ENCODE results near the gene MEF2B. TPM values are rescaled to one million over a fixed set of nuclear protein-coding genes. Genes with fewer than 3 reads are reported as not detected.
"Not testable (repeated sequence)": the region's sequence is repeated elsewhere in the genome, so short reads cannot be mapped to it uniquely, and the experiment has no call there.

The MEF2B gene
- total and polyA plus RNA-seq, 10 of the 15 experiments (the other 5 are each of a cell fraction or from before 2014, with no cell fraction given), result 0.09 to 33.0 (median 8.9) TPM

- Histone ChIP-seq H3K4me2 (ENCODE audit: control insufficient read depth, insufficient read depth) (no peak overlapping the region), H3K79me2 (ENCODE audit: control insufficient read depth, insufficient read depth, low read length) (no peaks in the 10 kb centered on the region), H4K20me1 (ENCODE audit: control insufficient read depth, insufficient read depth) (no peaks in the 10 kb centered on the region), H3K36me3 (ENCODE audit: control insufficient read depth in 2 of 2, insufficient read depth in 2 of 2, low read length in 1 of 2) (peaks cover 6 to 8% of the 10 kb centered on the region in 2 experiments; a peak in 3 of 4 replicates), H3K27ac (ENCODE audit: control insufficient read depth, insufficient read depth) (no peak overlapping the region), H2AFZ (ENCODE audit: control insufficient read depth, low read depth, low read length) (no peak overlapping the region), H3K27me3 (replicated peaks in 1 of 2; ENCODE audit: control insufficient read depth in 2 of 2, insufficient read depth in 2 of 2, low read length in 1 of 2) (no peaks in the 10 kb centered on the region), H3K4me1 (ENCODE audit: control insufficient read depth, insufficient read depth, low read length) (peaks cover 16% of the 10 kb centered on the region), H3K9me3 (replicated peaks; ENCODE audit: control insufficient read depth, insufficient read depth, low read length) (no peaks in the 10 kb centered on the region), H3K4me3 (no peak overlapping the region), H3K9ac (ENCODE audit: control insufficient read depth, insufficient read depth, low read length) (no peak overlapping the region)
- ChIA-PET RAD21 (ENCODE audit: unreplicated experiment) (interaction anchor here (0.6 to 17.5 kb wide), 3 partner anchors 9 to 44 kb away, joined by 3 to 394 read pairs (median 4); partner anchors contain the start of gene MEF2B), CTCF (interaction anchor here (2.4 to 6.3 kb wide), 3 partner anchors 9 to 26 kb away, joined by 22 to 207 read pairs (median 57); partner anchors contain the start of gene MEF2B), POLR2A (interaction anchor here (1.0 to 2.5 kb wide), 2 partner anchors 8 to 25 kb away, joined by 6 to 7 read pairs; no protein-coding TSS in a partner anchor), SMC1A (ENCODE audit: uncharacterized antibody, unreplicated experiment) (interaction anchor here (1.3 to 5.4 kb wide), 3 partner anchors 11 to 25 kb away, joined by 5 to 114 read pairs (median 16); no protein-coding TSS in a partner anchor)
- intact Hi-C loops (cut with micrococcal nuclease; ENCODE audit: unreplicated experiment), result no loop called here
- DNase-seq (ENCODE audit: low read depth, low spot score) (no peak), FAIRE-seq (no peak), ATAC-seq (no peak)
- BruUV-seq (replicated peaks), result no TSS peak
- TF ChIP-seq RFX5 (IDR thresholded peaks at IDR 0.05; ENCODE audit: low read depth, low read length) (no peak), TCF12 (IDR thresholded peaks at IDR 0.05; ENCODE audit: low read depth, low read length) (no peak), STAT1 (conservative IDR thresholded peaks at IDR 0.05) (no peak)
- in situ Hi-C loops (cut with MboI), result loop anchor here (10.0 kb wide), 1 partner anchor 345 kb away; no protein-coding TSS in a partner anchor
- 63% methylated on average over 2 of the region's 2 CpGs for WGBS (ENCODE audit: insufficient coverage, insufficient replicate concordance, low lambda C conversion rate, missing lambda C conversion rate)
Measured at GRCh38 chr19:19149435-19149834, 20.6 kb downstream of the MEF2B start.

- peaks cover 16% of the 10 kb centered on the region for H3K4me1 ChIP-seq (ENCODE audit: control insufficient read depth, insufficient read depth, low read length)
- CTCF ChIA-PET, result interaction anchor here (1.1 to 6.3 kb wide), 4 partner anchors 10 to 27 kb away, joined by 3 to 207 read pairs (median 40); partner anchors contain the start of gene MEF2B
- H3K4me3 ChIP-seq; BruUV-seq (replicated peaks); H2AFZ ChIP-seq (ENCODE audit: control insufficient read depth, low read depth, low read length); H3K79me2 ChIP-seq (ENCODE audit: control insufficient read depth, insufficient read depth, low read length); H3K36me3 ChIP-seq (ENCODE audit: control insufficient read depth in 2 of 2, insufficient read depth in 2 of 2, low read length in 1 of 2); H3K9ac ChIP-seq (ENCODE audit: control insufficient read depth, insufficient read depth, low read length); H3K9me3 ChIP-seq (replicated peaks; ENCODE audit: control insufficient read depth, insufficient read depth, low read length); FAIRE-seq; intact Hi-C loops (cut with micrococcal nuclease; ENCODE audit: unreplicated experiment); H3K27ac ChIP-seq (ENCODE audit: control insufficient read depth, insufficient read depth); H3K27me3 ChIP-seq (replicated peaks in 1 of 2; ENCODE audit: control insufficient read depth in 2 of 2, insufficient read depth in 2 of 2, low read length in 1 of 2); ATAC-seq; H4K20me1 ChIP-seq (ENCODE audit: control insufficient read depth, insufficient read depth); DNase-seq (ENCODE audit: low read depth, low spot score); H3K4me2 ChIP-seq (ENCODE audit: control insufficient read depth, insufficient read depth): not testable (repeated sequence)
- in situ Hi-C loops (cut with MboI), result loop anchor here (10.0 kb wide), 1 partner anchor 346 kb away; no protein-coding TSS in a partner anchor
- 90% methylated on average over 8 of the region's 8 CpGs for WGBS (ENCODE audit: insufficient coverage, insufficient replicate concordance, low lambda C conversion rate, missing lambda C conversion rate)
- RAD21 ChIA-PET (ENCODE audit: unreplicated experiment), result interaction anchor here (0.7 to 17.5 kb wide), 4 partner anchors 9 to 430 kb away, joined by 3 to 394 read pairs (median 5); partner anchors contain the start of gene MEF2B
- SMC1A ChIA-PET (ENCODE audit: uncharacterized antibody, unreplicated experiment), result interaction anchor here (1.0 to 5.4 kb wide), 6 partner anchors 8 to 26 kb away, joined by 3 to 114 read pairs (median 10); partner anchors contain the start of gene MEF2B
- POLR2A ChIA-PET, result interaction anchor here (1.1 to 2.5 kb wide), 2 partner anchors 21 to 26 kb away, joined by 4 to 7 read pairs; partner anchors contain the start of gene MEF2B
Measured at GRCh38 chr19:19148504-19148903, 21.6 kb downstream of the MEF2B start.
